PFSK-1 (cell line): ENCODE measurements around the gene CTU2.

Source experiments
- POLR2AphosphoS5 ChIP-seq: IDR thresholded peaks from 2 replicates; pipeline ENCODE4 v1.6.1; 2012; ENCODE audit warnings: low read depth, mild to moderate bottlenecking, control low read depth, low read length, moderate library complexity
- REST ChIP-seq, 2 experiments: IDR thresholded peaks; 2 replicates each; pipeline versions ENCODE4 v1.6.1 to v1.8.0; 2011 to 2012; ENCODE audit warnings: low read depth in 2 of 2, low read length in 2 of 2, control low read depth in 1 of 2, inconsistent platforms in 1 of 2, mild to moderate bottlenecking in 1 of 2, moderate library complexity in 1 of 2; ENCODE audit not compliant: insufficient read depth in 1 of 2
- SIN3A ChIP-seq: IDR thresholded peaks from 2 replicates; pipeline ENCODE4 v1.6.1; 2012; ENCODE audit warnings: mild to moderate bottlenecking, low read length, moderate library complexity, borderline replicate concordance; ENCODE audit not compliant: insufficient read depth
- TAF1 ChIP-seq: IDR thresholded peaks from 2 replicates; pipeline ENCODE4 v1.6.1; 2012; ENCODE audit warnings: low read length, control low read depth, borderline replicate concordance; ENCODE audit not compliant: insufficient read depth

GRCh38 chr16:88721236-88721635 is 14.9 kb downstream of the CTU2 start:
- TF ChIP-seq TAF1 (no peak), SIN3A (no peak), POLR2AphosphoS5 (no peak), REST (IDR thresholded peaks at IDR 0.05; ENCODE audit: insufficient read depth in 1 of 2, low read depth in 2 of 2, low read length in 2 of 2) (no peak)
